HepG2 (cell line): ENCODE measurements around the gene GRHPR. TPM values are rescaled to one million over a fixed set of nuclear protein-coding genes. Genes with fewer than 3 reads are reported as not detected.

Experiments
- ATF7 ChIP-seq, 2 experiments: fragments of 450-650 bp in 1 of 2; sonication (generic) in 1 of 2; formaldehyde crosslinking in 1 of 2; IDR thresholded peaks; 2 replicates each; pipeline versions ENCODE4 v1.4.0 to v1.6.1; 2016 to 2020; ENCODE audit warnings: antibody characterized with exemption in 1 of 2, mild to moderate bottlenecking in 1 of 2, missing genetic modification reagents in 1 of 2
- CEBPG ChIP-seq: IDR thresholded peaks from 2 replicates; pipeline ENCODE4 v1.6.1; 2016
- DR1 ChIP-seq: sonication (generic); formaldehyde crosslinking; IDR thresholded peaks from 2 replicates; pipeline ENCODE4 v1.8.0; 2021; ENCODE audit warnings: mild to moderate bottlenecking, missing genetic modification reagents, inconsistent platforms
- FLYWCH1 ChIP-seq: sonication (generic); formaldehyde crosslinking; IDR thresholded peaks from 2 replicates; pipeline ENCODE4 v1.8.1; 2023; ENCODE audit warnings: mild to moderate bottlenecking, missing genetic modification reagents
- KLF11 ChIP-seq: IDR thresholded peaks from 2 replicates; pipeline ENCODE4 v1.6.1; 2016; ENCODE audit warnings: missing compliant biosample characterization
- MEIS1 ChIP-seq: sonication (generic); formaldehyde crosslinking; IDR thresholded peaks from 2 replicates; pipeline ENCODE4 v1.9.0; 2021; ENCODE audit warnings: mild to moderate bottlenecking, missing genetic modification reagents, moderate library complexity, borderline replicate concordance
- MYC ChIP-seq: sonication (generic); formaldehyde crosslinking; IDR thresholded peaks from 2 replicates; pipeline ENCODE4 v1.9.0; 2021; ENCODE audit warnings: missing genetic modification reagents, borderline replicate concordance
- NKX3-1 ChIP-seq: sonication (generic); formaldehyde crosslinking; IDR thresholded peaks from 2 replicates; pipeline ENCODE4 v1.5.0; 2020; ENCODE audit warnings: missing genetic modification reagents
- PHF21A ChIP-seq: sonication (generic); formaldehyde crosslinking; IDR thresholded peaks from 2 replicates; pipeline ENCODE4 v1.5.0; 2020; ENCODE audit warnings: mild to moderate bottlenecking, missing genetic modification reagents
- PHF8 ChIP-seq: sonication (generic); formaldehyde crosslinking; IDR thresholded peaks from 2 replicates; pipeline ENCODE4 v1.5.0; 2020; ENCODE audit warnings: missing genetic modification reagents
- PITX1 ChIP-seq: sonication (generic); formaldehyde crosslinking; IDR thresholded peaks from 2 replicates; pipeline ENCODE4 v1.5.1; 2020; ENCODE audit warnings: mild to moderate bottlenecking, missing genetic modification reagents
- PRPF4 ChIP-seq: fragments of 200-400 bp; formaldehyde crosslinking; IDR thresholded peaks from 2 replicates; pipeline ENCODE4 v1.6.1; 2016; ENCODE audit warnings: low read length, low read depth; ENCODE audit not compliant: poor library complexity, severe bottlenecking
- SOX6 ChIP-seq, 2 experiments: fragments of 450-650 bp in 1 of 2; sonication (generic) in 1 of 2; formaldehyde crosslinking in 1 of 2; IDR thresholded peaks; 2 replicates each; pipeline versions ENCODE4 v1.4.0 to v1.6.1; 2017 to 2020; ENCODE audit warnings: antibody characterized with exemption in 1 of 2, mild to moderate bottlenecking in 1 of 2, missing genetic modification reagents in 1 of 2
- SPEN ChIP-seq: sonication (generic); formaldehyde crosslinking; IDR thresholded peaks from 2 replicates; pipeline ENCODE4 v1.5.1; 2020; ENCODE audit warnings: low read depth, mild to moderate bottlenecking, missing genetic modification reagents
- SUZ12 ChIP-seq: fragments of 150-350 bp; IDR thresholded peaks from 2 replicates; pipeline ENCODE4 v1.6.1; 2014; ENCODE audit warnings: low read depth, low read length
- TFE3 ChIP-seq: IDR thresholded peaks from 2 replicates; pipeline ENCODE4 v1.6.1; 2016
- TOE1 ChIP-seq: sonication (generic); formaldehyde crosslinking; IDR thresholded peaks from 2 replicates; pipeline ENCODE4 v1.4.0; 2020; ENCODE audit warnings: mild to moderate bottlenecking, missing genetic modification reagents
- ZBTB42 ChIP-seq: sonication (generic); formaldehyde crosslinking; IDR thresholded peaks from 2 replicates; pipeline ENCODE4 v1.5.0; 2020; ENCODE audit warnings: mild to moderate bottlenecking, missing genetic modification reagents
- ZNF142 ChIP-seq: sonication (generic); formaldehyde crosslinking; IDR thresholded peaks from 2 replicates; pipeline ENCODE4 v1.4.0; 2020; ENCODE audit warnings: missing genetic modification reagents
- ZNF263 ChIP-seq: sonication (generic); formaldehyde crosslinking; IDR thresholded peaks from 2 replicates; pipeline ENCODE4 v1.4.0; 2020; ENCODE audit warnings: missing genetic modification reagents
- ZNF501 ChIP-seq: sonication (generic); formaldehyde crosslinking; IDR thresholded peaks from 2 replicates; pipeline ENCODE4 v1.5.1; 2020; ENCODE audit warnings: mild to moderate bottlenecking, moderate library complexity, missing genetic modification reagents
- ZNF629 ChIP-seq: sonication (generic); formaldehyde crosslinking; conservative IDR thresholded peaks from 2 replicates; pipeline ENCODE4 v1.5.0; 2020; ENCODE audit warnings: missing genetic modification reagents
- ZNF780A ChIP-seq: sonication (generic); formaldehyde crosslinking; IDR thresholded peaks from 2 replicates; pipeline ENCODE4 v1.8.0; 2022; ENCODE audit warnings: mild to moderate bottlenecking, missing genetic modification reagents, moderate library complexity
- ZSCAN25 ChIP-seq: sonication (generic); formaldehyde crosslinking; IDR thresholded peaks from 2 replicates; pipeline ENCODE4 v1.8.0; 2022; ENCODE audit warnings: mild to moderate bottlenecking, missing genetic modification reagents
- polyA plus RNA-seq, 8 experiments: library from polyadenylated mRNA; depleted of rRNA in 3 of 8; stranded (reverse) in 7 of 8; unstranded in 1 of 8; fragments of >200 nt; fragmentation: Illumina TruSeq in 4 of 8; extraction: Trizol in 4 of 8; gene quantifications; 2 replicates each; pipeline versions ENCODE4 v1.2.1 to v1.2.3, GENCODE V29; 2011 to 2016; ENCODE audit warnings: low read depth in 4 of 8, missing spikeins in 1 of 8, mixed read lengths in 1 of 8; ENCODE audit not compliant: insufficient read depth in 1 of 8
- total RNA-seq, 5 experiments: library from RNA; depleted of rRNA; stranded (reverse); fragments of >200 nt; fragmentation: Illumina TruSeq; extraction: Trizol; gene quantifications; 2 replicates each; pipeline ENCODE4 v1.2.3, GENCODE V29; 2016; ENCODE audit warnings: low read depth in 1 of 5

Gene GRHPR
- total and polyA plus RNA-seq, 2 of the 13 experiments (the other 11 are each of a cell fraction or from before 2014, with no cell fraction given) = 113 to 115 TPM

GRCh38 chr9:37430841-37431597 lies 8.5 kb downstream of the GRHPR start (continued):
- no peak for TF ChIP-seq ATF7 (IDR thresholded peaks at IDR 0.05)
- TF ChIP-seq ATF7 (CRISPR knock-in tag; IDR thresholded peaks at IDR 0.05) = no peak
- no peak for TF ChIP-seq CEBPG (CRISPR knock-in tag)
- peak; percentile 39; the same call in 1 of the 2 replicates for TF ChIP-seq SPEN (CRISPR knock-in tag)
- TF ChIP-seq TFE3 (CRISPR knock-in tag) = peak; percentile 58; the same call in 1 of the 2 replicates
- peak; percentile 64 for TF ChIP-seq ZNF629 (CRISPR knock-in tag)
- no peak for TF ChIP-seq SUZ12
- TF ChIP-seq FLYWCH1 (CRISPR knock-in tag) = 0 out of 2 replicates have a peak, but pooled peaks have one; percentile 13
- no peak for TF ChIP-seq ZNF780A (CRISPR knock-in tag)
- TF ChIP-seq TOE1 (CRISPR knock-in tag) = no peak
- no peak for TF ChIP-seq PHF21A (CRISPR knock-in tag)
- peak; percentile 60 for TF ChIP-seq ZNF501 (CRISPR knock-in tag)
- no peak for TF ChIP-seq ZNF142 (CRISPR knock-in tag)
- TF ChIP-seq PITX1 (CRISPR knock-in tag) = peak; percentile 55; the same call in 1 of the 2 replicates
- no peak for TF ChIP-seq ZSCAN25
- TF ChIP-seq MYC (CRISPR knock-in tag) = peak; percentile 87
- no peak for TF ChIP-seq SOX6 (IDR thresholded peaks at IDR 0.05)
- TF ChIP-seq SOX6 (CRISPR knock-in tag; IDR thresholded peaks at IDR 0.05) = peak; percentile 63
- TF ChIP-seq MEIS1 (CRISPR knock-in tag) = 0 out of 2 replicates have a peak, but pooled peaks have one; percentile 61
- TF ChIP-seq PHF8 (CRISPR knock-in tag) = no peak
- TF ChIP-seq PRPF4 = no peak
- TF ChIP-seq NKX3-1 (CRISPR knock-in tag) = no peak
- TF ChIP-seq ZBTB42 (CRISPR knock-in tag) = no peak
- TF ChIP-seq ZNF263 (CRISPR knock-in tag) = peak; percentile 78; the same call in 1 of the 2 replicates
- TF ChIP-seq DR1 (CRISPR knock-in tag) = no peak
- TF ChIP-seq KLF11 (CRISPR knock-in tag) = no peak
